ENCODE measurements around the gene TMEM107. TPM values are rescaled to one million over a fixed set of nuclear protein-coding genes. Genes with fewer than 3 reads are reported as not detected.
"Not testable (repeated sequence)": the region's sequence is repeated elsewhere in the genome, so short reads cannot be mapped to it uniquely, and the experiment has no call there.

Gene TMEM107
- polyA plus RNA-seq (2013, experiment 1 of 2), result 29.8 TPM
- polyA plus RNA-seq (2013, experiment 2 of 2), result 35.4 TPM

GRCh38 chr17:8176197-8176940, at the start of gene TMEM107:
Gene TMEM107 (minus strand): TSS chr17:8176380. CDS start chr17:8176286, 94 bp downstream.
- 4% methylated on average over 56 of the region's 56 CpGs for WGBS
- Histone ChIP-seq H3K9me3 (ENCODE audit: insufficient read depth, low read depth, low read length) (no peaks in the 10 kb centered on the region), H3K9ac (ENCODE audit: low read depth, low read length) (peak within 1 kb of the TSS; percentile 85), H3K27me3 (ENCODE audit: insufficient read depth, low read length) (no peaks in the 10 kb centered on the region), H3K4me1 (ENCODE audit: insufficient read depth, low read length) (peaks cover 16% of the 10 kb centered on the region), H3K36me3 (ENCODE audit: insufficient read depth, low read length) (no peaks in the 10 kb centered on the region), H3K27ac (ENCODE audit: low read depth, low read length) (peak within 1 kb of the TSS; percentile 57), H3K4me3 (ENCODE audit: low read length) (peak within 1 kb of the TSS; percentile 76)

- Histone ChIP-seq H3K27ac (ENCODE audit: low read depth, low read length) (no peak overlapping the region), H3K27me3 (ENCODE audit: insufficient read depth, low read length) (no peaks in the 10 kb centered on the region), H3K36me3 (ENCODE audit: insufficient read depth, low read length) (peaks cover 30% of the 10 kb centered on the region), H3K9ac (ENCODE audit: low read depth, low read length) (no peak overlapping the region), H3K9me3 (ENCODE audit: insufficient read depth, low read depth, low read length) (no peaks in the 10 kb centered on the region), H3K4me1 (ENCODE audit: insufficient read depth, low read length) (0 out of 2 replicates have a peak, but pooled peaks cover 4% of the 10 kb centered on the region), H3K4me3 (ENCODE audit: low read length) (no peak overlapping the region)
- WGBS, result 94% methylated on average over 25 of the region's 26 CpGs
Observed at GRCh38 chr17:8224891-8225812, 49.0 kb upstream of the TMEM107 start.

- H3K27me3 ChIP-seq (ENCODE audit: insufficient read depth, low read length), result no peaks in the 10 kb centered on the region
- no peaks in the 10 kb centered on the region for H3K9me3 ChIP-seq (ENCODE audit: insufficient read depth, low read depth, low read length)
- H3K4me1 ChIP-seq (ENCODE audit: insufficient read depth, low read length), result 0 out of 2 replicates have a peak, but pooled peaks cover 4% of the 10 kb centered on the region
- WGBS, result 4% methylated on average over 27 of the region's 27 CpGs
- H3K9ac ChIP-seq (ENCODE audit: low read depth, low read length), result peak overlapping the region; percentile 72
- H3K27ac ChIP-seq (ENCODE audit: low read depth, low read length), result peak overlapping the region; percentile 91
- H3K4me3 ChIP-seq (ENCODE audit: low read length), result peak overlapping the region; percentile 75
- H3K36me3 ChIP-seq (ENCODE audit: insufficient read depth, low read length), result peaks cover 14% of the 10 kb centered on the region
Observed at GRCh38 chr17:8223356-8224126, 47.4 kb upstream of the TMEM107 start.

GRCh38 chr17:8222630-8223355, 46.6 kb upstream of the TMEM107 start:
- Histone ChIP-seq H3K9me3 (ENCODE audit: insufficient read depth, low read depth, low read length) (no peaks in the 10 kb centered on the region), H3K27me3 (ENCODE audit: insufficient read depth, low read length) (no peaks in the 10 kb centered on the region), H3K4me3 (ENCODE audit: low read length) (peak overlapping the region; percentile 75), H3K27ac (ENCODE audit: low read depth, low read length) (peak overlapping the region; percentile 91), H3K36me3 (ENCODE audit: insufficient read depth, low read length) (peaks cover 6% of the 10 kb centered on the region), H3K9ac (ENCODE audit: low read depth, low read length) (peak overlapping the region; percentile 72), H3K4me1 (ENCODE audit: insufficient read depth, low read length) (0 out of 2 replicates have a peak, but pooled peaks cover 4% of the 10 kb centered on the region)
- under 1% methylated on average over 49 of the region's 49 CpGs for WGBS

GRCh38 chr17:8222380-8222629, 46.1 kb upstream of the TMEM107 start:
- H3K9me3 ChIP-seq (ENCODE audit: insufficient read depth, low read depth, low read length), result no peaks in the 10 kb centered on the region
- peak overlapping the region; percentile 75 for H3K4me3 ChIP-seq (ENCODE audit: low read length)
- peaks cover 1% of the 10 kb centered on the region; the same call in 1 of the 2 replicates for H3K36me3 ChIP-seq (ENCODE audit: insufficient read depth, low read length)
- 0 out of 2 replicates have a peak, but pooled peaks cover 3% of the 10 kb centered on the region for H3K4me1 ChIP-seq (ENCODE audit: insufficient read depth, low read length)
- H3K27ac ChIP-seq (ENCODE audit: low read depth, low read length), result no peak overlapping the region; the same call in 1 of the 2 replicates
- under 1% methylated on average over 9 of the region's 9 CpGs for WGBS
- H3K9ac ChIP-seq (ENCODE audit: low read depth, low read length), result no peak overlapping the region
- H3K27me3 ChIP-seq (ENCODE audit: insufficient read depth, low read length), result no peaks in the 10 kb centered on the region

- Histone ChIP-seq H3K27me3 (ENCODE audit: insufficient read depth, low read length) (no peaks in the 10 kb centered on the region), H3K9ac (ENCODE audit: low read depth, low read length) (peak overlapping the region; percentile 81), H3K36me3 (ENCODE audit: insufficient read depth, low read length) (no peaks in the 10 kb centered on the region), H3K9me3 (ENCODE audit: insufficient read depth, low read depth, low read length) (no peaks in the 10 kb centered on the region), H3K4me3 (ENCODE audit: low read length) (peak overlapping the region; percentile 75), H3K27ac (ENCODE audit: low read depth, low read length) (peak overlapping the region; percentile 68), H3K4me1 (ENCODE audit: insufficient read depth, low read length) (no peaks in the 10 kb centered on the region)
- under 1% methylated on average over 40 of the region's 40 CpGs for WGBS
Observed at GRCh38 chr17:8221663-8222379, 45.6 kb upstream of the TMEM107 start.

GRCh38 chr17:8220783-8221662, 44.8 kb upstream of the TMEM107 start:
- Histone ChIP-seq H3K4me1 (ENCODE audit: insufficient read depth, low read length) (no peaks in the 10 kb centered on the region), H3K27ac (ENCODE audit: low read depth, low read length) (peak overlapping the region; percentile 74), H3K27me3 (ENCODE audit: insufficient read depth, low read length) (no peaks in the 10 kb centered on the region), H3K36me3 (ENCODE audit: insufficient read depth, low read length) (no peaks in the 10 kb centered on the region), H3K9me3 (ENCODE audit: insufficient read depth, low read depth, low read length) (no peaks in the 10 kb centered on the region), H3K9ac (ENCODE audit: low read depth, low read length) (peak overlapping the region; percentile 82), H3K4me3 (ENCODE audit: low read length) (peak overlapping the region; percentile 75)
- WGBS, result under 1% methylated on average over 45 of the region's 45 CpGs

GRCh38 chr17:8214000-8214399, 37.8 kb upstream of the TMEM107 start:
- H3K27ac ChIP-seq (ENCODE audit: low read depth, low read length); H3K4me3 ChIP-seq (ENCODE audit: low read length); H3K9ac ChIP-seq (ENCODE audit: low read depth, low read length); H3K4me1 ChIP-seq (ENCODE audit: insufficient read depth, low read length); H3K9me3 ChIP-seq (ENCODE audit: insufficient read depth, low read depth, low read length); H3K27me3 ChIP-seq (ENCODE audit: insufficient read depth, low read length); H3K36me3 ChIP-seq (ENCODE audit: insufficient read depth, low read length): not testable (repeated sequence)
- 84% methylated on average over 14 of the region's 15 CpGs for WGBS

GRCh38 chr17:8212312-8213180, 36.4 kb upstream of the TMEM107 start:
- Histone ChIP-seq H3K9me3 (ENCODE audit: insufficient read depth, low read depth, low read length) (no peaks in the 10 kb centered on the region), H3K4me1 (ENCODE audit: insufficient read depth, low read length) (peaks cover 6% of the 10 kb centered on the region; the same call in 1 of the 2 replicates), H3K27ac (ENCODE audit: low read depth, low read length) (no peak overlapping the region), H3K4me3 (ENCODE audit: low read length) (no peak overlapping the region), H3K27me3 (ENCODE audit: insufficient read depth, low read length) (no peaks in the 10 kb centered on the region), H3K36me3 (ENCODE audit: insufficient read depth, low read length) (peaks cover 4% of the 10 kb centered on the region), H3K9ac (ENCODE audit: low read depth, low read length) (no peak overlapping the region)
- WGBS, result 87% methylated on average over 13 of the region's 14 CpGs

All from HUES64 (cell line).